Upper lobe of left lung (tissue), 6 donors: ENCODE results near the gene RERE. TPM values are rescaled to one million over a fixed set of nuclear protein-coding genes. Genes with fewer than 3 reads are reported as not detected.
A peak's percentile ranks its signal among the peaks of the same experiment; 100 is the strongest.

Experiments
- ATAC-seq, 2 donors: fragments of 200-7000 bp; cut with Tn5 transposase; one replicate each; pipeline ENCODE4 v1.9.1; 2022; ENCODE audit warnings: mild to moderate bottlenecking in 2 of 2, moderate library complexity in 2 of 2; ENCODE audit not compliant: low FRiP score in 2 of 2
- DNase-seq, 2 donors: peaks; one replicate each; pipeline ENCODE4 v3.0.0-alpha.2; 2019 to 2020
- H3K27ac ChIP-seq, 4 donors: fragments of 200-600 bp; sonication (generic); one replicate each; pipeline ENCODE4 v1.5.1; 2016 to 2019
- H3K27me3 ChIP-seq, 4 donors: fragments of 200-600 bp; sonication (generic); one replicate each; pipeline ENCODE4 v1.5.1; 2017 to 2019
- H3K36me3 ChIP-seq, 4 donors: fragments of 200-600 bp; sonication (generic); one replicate each; pipeline ENCODE4 v1.5.1; 2016 to 2019
- H3K4me1 ChIP-seq, 4 donors: fragments of 200-600 bp; sonication (generic); one replicate each; pipeline ENCODE4 v1.5.1; 2018 to 2019
- H3K4me3 ChIP-seq, 4 donors: fragments of 200-600 bp; sonication (generic); one replicate each; pipeline ENCODE4 v1.5.1; 2017 to 2019; ENCODE audit warnings: mild to moderate bottlenecking in 2 of 4, moderate library complexity in 1 of 4
- H3K9me3 ChIP-seq, 4 donors: fragments of 200-600 bp; sonication (generic); one replicate each; pipeline ENCODE4 v1.5.1; 2018 to 2019
- EP300 ChIP-seq, 4 donors: sonication (generic); formaldehyde crosslinking; IDR thresholded peaks; one replicate each; pipeline ENCODE4 v1.5.1; 2017; ENCODE audit warnings: antibody characterized with exemption in 4 of 4, control low read depth in 2 of 4
- POLR2A ChIP-seq, 4 donors: fragments of 450-650 bp; IDR thresholded peaks; one replicate each; pipeline ENCODE4 v1.5.1; 2016 to 2017; ENCODE audit warnings: antibody characterized with exemption in 4 of 4, mild to moderate bottlenecking in 2 of 4
- POLR2AphosphoS5 ChIP-seq, 2 donors: sonication (generic); formaldehyde crosslinking; IDR thresholded peaks; one replicate each; pipeline ENCODE4 v1.5.1; 2017; ENCODE audit warnings: antibody characterized with exemption in 2 of 2
- WGBS, 2 donors: methylation state at CpG; one replicate each; pipeline ENCODE4 v1.1.5; 2017 to 2018; 5-methylcytosine and 5-hydroxymethylcytosine counted together
- total RNA-seq, 6 donors: library from RNA; depleted of rRNA in 4 of 6; stranded (reverse); fragments of >200 nt in 4 of 6; gene quantifications; one replicate each; pipeline versions ENCODE4 v1.1.0 to v1.2.1, GENCODE V29; 2016 to 2021
- TF ChIP-seq, protein P1 (sequence below), 6 experiments: fragments of 450-650 bp in 4 of 6; fragments of 200-600 bp in 2 of 6; sonication (generic) in 2 of 6; IDR thresholded peaks; one replicate each; pipeline ENCODE4 v1.5.1; 2016 to 2019; ENCODE audit warnings: antibody characterized with exemption in 6 of 6
- donor health status: DM: no; HTN: no; CAD: no; lungs with moderate emphysema.
- donor health status: DM: no; HTN: yes; CAD: no; lungs with severe emphysema.

RERE gene
- total RNA-seq, 6 donors from 2014 or later = 75.5 to 222 (median 104) TPM

DNA sequence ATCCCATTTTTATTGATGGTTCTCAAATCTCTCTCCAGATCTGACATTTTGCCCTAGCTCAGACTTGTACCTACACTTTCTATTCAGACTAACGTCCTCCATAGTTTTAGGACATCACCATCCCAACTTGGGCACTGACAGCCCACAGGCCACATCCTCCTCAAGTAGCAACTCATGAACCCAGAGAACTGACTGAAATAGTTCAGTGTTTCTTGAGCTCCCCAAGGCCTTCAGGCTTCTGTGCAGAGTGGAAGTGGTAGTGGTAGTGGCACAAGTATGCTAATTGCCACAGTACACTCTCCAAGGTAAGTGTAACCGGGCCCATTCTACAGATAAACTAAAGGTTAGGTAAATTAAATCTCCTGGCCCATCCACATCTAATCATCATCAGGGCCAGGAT lies 387.0 kb downstream of the RERE start:
- ATAC-seq = no peak
- Histone ChIP-seq H3K9me3 (no peaks in the 10 kb centered on the region), H3K27ac (no peak overlapping the region), H3K27me3 (no peaks in the 10 kb centered on the region), H3K4me1 (peaks cover 19 to 40% (median 22%) of the 10 kb centered on the region in 4 donors), H3K36me3 (no peaks in the 10 kb centered on the region), H3K4me3 (no peak overlapping the region)
- no peak for TF ChIP-seq POLR2AphosphoS5 (IDR thresholded peaks at IDR 0.05)
- no peak for TF ChIP-seq EP300 (IDR thresholded peaks at IDR 0.05)
- TF ChIP-seq, protein P1, sequence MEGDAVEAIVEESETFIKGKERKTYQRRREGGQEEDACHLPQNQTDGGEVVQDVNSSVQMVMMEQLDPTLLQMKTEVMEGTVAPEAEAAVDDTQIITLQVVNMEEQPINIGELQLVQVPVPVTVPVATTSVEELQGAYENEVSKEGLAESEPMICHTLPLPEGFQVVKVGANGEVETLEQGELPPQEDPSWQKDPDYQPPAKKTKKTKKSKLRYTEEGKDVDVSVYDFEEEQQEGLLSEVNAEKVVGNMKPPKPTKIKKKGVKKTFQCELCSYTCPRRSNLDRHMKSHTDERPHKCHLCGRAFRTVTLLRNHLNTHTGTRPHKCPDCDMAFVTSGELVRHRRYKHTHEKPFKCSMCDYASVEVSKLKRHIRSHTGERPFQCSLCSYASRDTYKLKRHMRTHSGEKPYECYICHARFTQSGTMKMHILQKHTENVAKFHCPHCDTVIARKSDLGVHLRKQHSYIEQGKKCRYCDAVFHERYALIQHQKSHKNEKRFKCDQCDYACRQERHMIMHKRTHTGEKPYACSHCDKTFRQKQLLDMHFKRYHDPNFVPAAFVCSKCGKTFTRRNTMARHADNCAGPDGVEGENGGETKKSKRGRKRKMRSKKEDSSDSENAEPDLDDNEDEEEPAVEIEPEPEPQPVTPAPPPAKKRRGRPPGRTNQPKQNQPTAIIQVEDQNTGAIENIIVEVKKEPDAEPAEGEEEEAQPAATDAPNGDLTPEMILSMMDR (IDR thresholded peaks at IDR 0.05) = no peak
- TF ChIP-seq POLR2A (IDR thresholded peaks at IDR 0.05) = no peak
- WGBS, 2 donors = 71 to 73% methylated on average over 2 of the region's 2 CpGs
- DNase-seq = no peak

DNA sequence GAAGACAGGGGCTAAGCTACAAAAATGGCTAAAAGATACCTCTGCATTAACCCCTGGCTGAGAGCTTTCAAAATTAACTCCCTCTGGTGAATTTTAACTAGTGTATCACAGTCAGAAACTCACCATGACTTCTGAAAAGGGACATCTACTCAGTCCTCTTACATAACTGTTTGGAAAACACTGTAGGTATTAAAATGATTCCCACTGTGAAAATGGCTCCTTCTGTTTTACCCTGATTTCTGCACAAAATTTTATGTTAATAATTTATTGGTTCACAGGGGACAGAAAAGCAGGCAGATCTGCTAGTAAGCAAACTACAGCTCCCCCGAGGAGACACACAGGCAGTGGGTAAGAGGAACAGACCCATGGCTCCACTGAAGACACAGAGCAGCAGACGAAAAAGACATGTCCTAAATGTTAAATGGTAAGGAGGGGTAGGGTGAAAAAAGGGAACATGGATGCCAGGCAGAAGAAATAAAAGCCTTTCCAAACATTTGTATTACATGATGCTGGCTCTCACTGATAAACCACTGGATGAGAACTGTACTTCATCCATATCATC lies 387.8 kb downstream of the RERE start:
- Histone ChIP-seq H3K4me1 (peaks cover 28 to 48% (median 31%) of the 10 kb centered on the region in 4 donors), H3K36me3 (no peaks in the 10 kb centered on the region), H3K9me3 (no peaks in the 10 kb centered on the region), H3K4me3 (no peak overlapping the region), H3K27me3 (no peaks in the 10 kb centered on the region), H3K27ac (no peak overlapping the region)
- no peak for TF ChIP-seq EP300 (IDR thresholded peaks at IDR 0.05)
- TF ChIP-seq, protein P1 (IDR thresholded peaks at IDR 0.05) = no peak
- no peak for TF ChIP-seq POLR2A (IDR thresholded peaks at IDR 0.05)
- TF ChIP-seq POLR2AphosphoS5 (IDR thresholded peaks at IDR 0.05) = no peak
- 70 to 77% methylated on average over 2 of the region's 2 CpGs for WGBS, 2 donors
- no peak for ATAC-seq
- DNase-seq = no peak

DNA sequence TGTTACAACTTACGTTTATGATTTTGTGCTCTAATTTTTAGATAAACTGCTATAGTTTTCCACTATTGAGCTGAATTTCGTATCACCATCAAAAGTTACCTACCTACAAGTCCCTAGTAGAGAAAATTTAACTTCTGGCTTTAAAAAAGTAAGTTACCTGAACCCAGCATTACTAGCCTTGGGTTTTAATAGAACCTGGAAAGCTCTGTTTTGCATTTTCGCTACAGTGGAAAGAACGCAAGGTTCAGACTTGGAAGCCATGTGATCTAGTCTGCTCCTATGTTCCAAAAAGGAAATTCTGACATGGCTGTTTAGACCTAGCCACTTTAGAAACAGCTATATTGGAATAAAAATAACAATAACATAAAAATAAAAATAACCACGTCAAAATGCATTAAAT lies 389.0 kb downstream of the RERE start:
- peak overlapping the region in 3 of 4 donors; percentile 58 to 95 (median 71) for H3K27ac ChIP-seq
- ATAC-seq = no peak
- H3K9me3 ChIP-seq = no peaks in the 10 kb centered on the region
- H3K4me1 ChIP-seq = peaks cover 34 to 55% (median 36%) of the 10 kb centered on the region in 4 donors
- H3K36me3 ChIP-seq = no peaks in the 10 kb centered on the region
- no peak for DNase-seq
- H3K4me3 ChIP-seq = no peak overlapping the region
- H3K27me3 ChIP-seq = no peaks in the 10 kb centered on the region
- TF ChIP-seq EP300 (IDR thresholded peaks at IDR 0.05) = no peak
- TF ChIP-seq, protein P1 (IDR thresholded peaks at IDR 0.05) = no peak
- no peak for TF ChIP-seq POLR2AphosphoS5 (IDR thresholded peaks at IDR 0.05)
- TF ChIP-seq POLR2A (IDR thresholded peaks at IDR 0.05) = no peak
- WGBS, 2 donors = 84 to 85% methylated on average over 5 of the region's 5 CpGs

DNA sequence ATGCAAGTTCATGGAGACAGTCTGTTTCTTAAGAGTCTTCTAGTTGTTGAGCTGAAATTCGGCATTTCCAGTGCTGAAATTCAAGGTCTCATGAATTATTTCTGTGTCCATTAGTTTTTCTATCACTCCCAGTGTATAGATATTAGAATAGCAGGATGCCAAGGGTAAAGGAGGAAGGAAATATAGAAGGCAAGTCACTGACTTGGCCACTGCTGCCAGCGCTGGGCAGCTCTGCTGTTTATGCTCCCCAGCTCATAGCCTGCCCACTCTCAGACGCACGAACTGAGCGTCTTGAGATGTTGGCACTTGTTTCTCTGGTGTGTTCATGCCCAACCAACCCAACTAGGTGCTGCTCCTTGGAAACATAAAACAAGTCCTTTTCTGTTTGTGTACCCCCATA lies 389.5 kb downstream of the RERE start:
- WGBS, 2 donors = 66 to 70% methylated on average over 5 of the region's 5 CpGs
- no peaks in the 10 kb centered on the region for H3K27me3 ChIP-seq
- H3K4me1 ChIP-seq = peaks cover 34 to 55% (median 36%) of the 10 kb centered on the region in 4 donors
- ATAC-seq (no peak), DNase-seq (no peak)
- TF ChIP-seq, protein P1 (IDR thresholded peaks at IDR 0.05) = no peak
- TF ChIP-seq POLR2AphosphoS5 (IDR thresholded peaks at IDR 0.05) (no peak), EP300 (IDR thresholded peaks at IDR 0.05) (no peak), POLR2A (IDR thresholded peaks at IDR 0.05) (no peak)
- no peak overlapping the region for H3K4me3 ChIP-seq
- H3K36me3 ChIP-seq = no peaks in the 10 kb centered on the region
- H3K9me3 ChIP-seq = no peaks in the 10 kb centered on the region
- peak overlapping the region; percentile 47 to 95 (median 64) for H3K27ac ChIP-seq

DNA sequence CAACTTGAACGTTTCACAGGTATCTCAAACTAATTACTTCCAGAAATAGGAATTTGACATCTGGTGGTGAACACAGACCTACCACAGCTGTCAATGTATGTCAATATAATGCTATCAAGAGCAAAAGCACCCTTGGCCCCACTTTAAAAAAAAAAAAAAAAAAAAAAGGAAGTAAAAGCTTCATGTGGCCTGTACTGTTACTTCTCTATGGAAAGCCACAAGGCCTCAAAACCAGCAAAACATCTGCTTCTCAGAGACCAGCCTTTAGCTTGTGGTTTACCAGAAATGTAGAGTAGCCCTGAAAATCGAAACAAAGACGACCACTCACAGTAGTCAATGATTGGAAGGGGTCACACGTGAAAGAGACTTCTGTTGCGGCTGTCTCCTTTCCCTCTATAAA lies 389.9 kb downstream of the RERE start:
- Histone ChIP-seq H3K27ac (peak overlapping the region; percentile 47 to 95 (median 64)), H3K36me3 (no peaks in the 10 kb centered on the region), H3K27me3 (no peaks in the 10 kb centered on the region), H3K4me3 (no peak overlapping the region), H3K9me3 (no peaks in the 10 kb centered on the region), H3K4me1 (peaks cover 34 to 55% (median 36%) of the 10 kb centered on the region in 4 donors)
- TF ChIP-seq POLR2A (IDR thresholded peaks at IDR 0.05) (no peak), EP300 (IDR thresholded peaks at IDR 0.05) (no peak), POLR2AphosphoS5 (IDR thresholded peaks at IDR 0.05) (no peak)
- TF ChIP-seq, protein P1 (IDR thresholded peaks at IDR 0.05) = no peak
- WGBS, 2 donors = 55 to 71% methylated on average over 5 of the region's 5 CpGs
- ATAC-seq = peak in 1 of 2 donors; percentile 36
- DNase-seq = no peak
